Islet precursor cell (in vitro differentiated cells): Measurements from ENCODE around the gene CASP14.
"Not testable (repeated sequence)": the region's sequence is repeated elsewhere in the genome, so short reads cannot be mapped to it uniquely, and the experiment has no call there.

Source experiments
- DNase-seq: peaks from one replicate; pipeline ENCODE4 v3.0.0-alpha.2; 2018

CASP14 gene

DNA sequence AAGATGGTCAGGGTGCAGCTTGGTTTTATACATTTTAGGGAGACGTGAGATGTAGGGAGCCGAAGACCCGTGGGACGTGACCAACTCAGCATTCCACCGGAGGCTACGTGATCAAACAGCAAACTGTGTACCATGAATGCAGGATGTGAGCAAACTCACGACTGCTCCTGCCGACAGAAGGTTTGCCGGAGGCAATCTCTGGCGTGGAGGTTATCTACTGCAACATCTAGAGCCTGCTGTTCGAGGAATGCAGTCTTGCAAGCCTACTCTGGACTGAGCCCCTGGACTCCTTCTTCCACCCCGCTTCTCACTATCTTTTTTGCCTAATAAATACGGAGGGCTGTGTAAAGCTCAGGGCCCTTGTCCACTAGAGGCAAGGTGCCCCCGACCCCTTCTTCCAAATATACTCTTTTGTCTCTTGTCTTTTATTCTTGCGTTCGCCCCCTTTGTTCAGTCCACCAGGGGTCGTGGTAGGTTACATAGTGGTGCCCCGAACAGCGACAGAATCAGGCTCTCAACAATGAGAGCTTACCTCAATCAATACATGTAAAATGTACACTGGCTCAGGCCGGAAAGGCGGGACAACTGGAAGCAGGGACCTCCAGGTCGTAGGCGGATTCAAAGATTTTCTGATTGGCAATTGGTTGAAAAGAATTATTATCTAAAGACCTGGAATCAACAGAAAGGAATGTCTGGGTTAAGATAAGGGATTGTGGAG lies 23.8 kb downstream of the CASP14 start:
- DNase-seq: peak; percentile 98

DNA sequence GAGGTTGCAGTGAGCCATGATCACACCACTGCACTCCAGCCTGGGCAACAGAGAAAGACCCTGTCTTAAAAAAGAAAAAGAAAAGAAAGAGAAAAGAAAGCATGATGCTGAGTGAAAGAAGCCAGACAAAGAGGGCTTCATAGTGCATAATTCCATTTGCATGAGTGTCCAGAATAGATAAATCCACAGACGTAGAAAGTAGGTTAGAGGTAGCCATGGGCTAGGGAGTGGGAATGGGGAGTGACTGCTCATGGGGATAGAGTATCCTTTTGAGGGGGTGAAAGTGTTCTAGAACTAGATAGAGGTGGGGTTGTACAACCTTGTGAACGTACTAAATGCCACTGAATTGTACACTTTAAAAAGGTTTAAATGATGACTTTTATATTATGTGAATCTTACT lies 25.1 kb downstream of the CASP14 start:
- DNase-seq: no peak

DNA sequence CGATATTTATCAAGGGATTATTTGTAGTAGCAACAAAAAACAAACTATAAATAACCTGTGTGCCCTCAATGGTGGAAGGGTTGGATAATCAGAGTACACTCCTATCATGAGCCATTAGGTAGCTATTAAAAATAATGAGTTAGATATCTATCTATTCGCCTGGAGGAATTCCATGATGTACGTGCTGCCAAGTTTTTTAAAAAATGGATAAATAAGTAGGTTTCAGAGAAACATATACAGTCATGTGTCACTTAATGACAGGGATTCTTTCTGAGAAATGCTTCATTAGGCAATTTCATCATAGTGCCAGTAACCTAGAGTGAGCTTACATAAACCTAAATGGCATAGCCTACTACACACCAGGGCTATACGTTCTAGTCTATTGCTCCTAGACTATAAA lies 26.5 kb downstream of the CASP14 start:
- DNase-seq: no peak

DNA sequence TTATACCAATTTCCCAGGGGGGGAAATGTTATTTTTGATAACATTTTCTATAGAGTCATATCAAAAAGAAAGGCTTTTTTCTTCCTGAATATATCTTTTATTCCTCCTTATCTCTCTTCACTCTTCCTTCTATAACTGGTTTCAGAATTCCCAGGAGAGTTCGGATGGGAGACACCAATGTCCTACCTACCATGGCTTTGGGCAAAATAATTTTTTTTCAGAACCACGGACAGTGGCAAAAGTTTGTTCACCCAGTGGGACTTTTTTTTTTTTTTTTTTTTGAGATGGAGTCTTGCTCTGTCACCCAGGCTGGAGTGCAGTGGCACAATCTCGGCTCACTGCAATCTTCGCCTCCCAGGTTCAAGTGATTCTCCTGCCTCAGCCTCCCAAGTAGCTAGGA lies 30.7 kb downstream of the CASP14 start:
- DNase-seq: not testable (repeated sequence)

DNA sequence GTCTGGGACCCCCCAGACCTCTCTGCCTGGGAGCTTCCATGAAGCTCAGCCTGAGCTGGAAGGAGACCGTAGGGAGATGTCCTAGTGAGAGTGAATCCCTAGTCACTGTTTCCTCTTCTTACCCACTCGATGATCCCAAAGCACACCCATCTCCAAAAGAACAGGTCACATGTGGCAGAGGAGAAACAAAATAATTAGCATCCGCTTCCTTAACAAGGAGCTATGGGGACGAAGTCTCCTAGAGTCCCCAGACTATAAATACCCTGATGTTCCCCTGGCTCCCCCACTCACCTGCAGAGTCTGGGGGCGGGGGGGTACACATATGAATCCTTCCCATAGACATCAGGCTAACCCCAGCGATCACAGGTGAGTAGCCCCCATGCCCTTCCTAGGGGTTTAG lies 32.6 kb downstream of the CASP14 start, which contains the start of gene OR1I1:
OR1I1 (plus strand) TSS at position 301 of the 400 bp plus-strand sequence. CDS start 4,855 bp downstream, outside the sequence.
- DNase-seq: no peak

DNA sequence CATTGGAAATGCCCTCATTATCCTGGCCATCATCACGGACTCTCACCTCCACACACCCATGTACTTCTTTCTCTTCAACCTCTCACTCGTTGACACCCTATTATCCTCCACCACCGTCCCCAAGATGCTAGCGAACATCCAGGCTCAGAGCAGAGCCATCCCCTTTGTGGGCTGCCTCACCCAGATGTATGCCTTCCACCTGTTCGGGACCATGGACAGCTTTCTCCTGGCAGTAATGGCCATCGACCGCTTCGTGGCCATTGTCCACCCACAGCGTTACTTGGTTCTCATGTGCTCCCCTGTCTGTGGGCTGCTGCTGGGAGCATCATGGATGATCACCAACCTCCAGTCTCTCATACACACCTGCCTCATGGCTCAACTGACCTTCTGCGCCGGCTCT lies 37.9 kb downstream of the CASP14 start:
- no peak for DNase-seq

DNA sequence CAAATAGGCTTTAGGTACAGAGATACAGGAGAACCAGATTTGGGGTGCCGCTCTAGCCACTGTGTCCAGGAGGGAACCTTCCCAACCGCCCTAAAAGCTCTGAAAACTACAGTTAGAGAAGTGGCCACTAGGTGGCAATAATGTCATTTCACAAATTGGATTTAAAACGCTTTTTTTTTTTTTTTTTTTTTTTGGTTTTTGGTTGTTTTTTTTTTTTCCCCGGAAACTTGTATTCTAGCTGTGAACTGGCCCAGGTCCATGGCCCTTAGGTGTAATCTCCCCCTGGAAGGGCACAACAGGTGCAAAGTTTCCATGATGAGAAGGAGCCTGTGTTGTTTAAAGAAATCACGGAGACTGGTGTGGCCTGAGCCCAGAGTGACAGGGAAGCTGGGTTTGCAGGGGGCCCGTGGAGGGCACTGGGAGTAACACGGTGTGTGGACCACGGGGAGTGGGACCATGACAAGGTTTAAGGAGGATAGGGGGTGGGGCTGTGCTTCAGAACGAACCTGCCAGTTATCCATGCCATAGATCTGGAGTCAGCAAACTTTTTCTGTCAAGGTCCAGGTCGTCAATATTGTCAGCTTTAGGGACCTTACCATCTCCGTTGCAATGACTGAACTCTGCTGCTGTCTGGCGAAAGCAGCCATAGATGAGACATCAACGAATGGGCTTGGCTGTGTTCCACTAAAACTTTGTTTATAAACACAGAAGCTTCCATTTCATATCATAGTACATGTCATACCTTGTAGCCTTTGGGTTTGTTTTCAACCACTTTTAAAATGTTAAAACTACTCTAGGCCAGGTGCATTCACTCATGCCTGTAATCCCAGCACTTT lies 42.9 kb downstream of the CASP14 start:
- no peak for DNase-seq

DNA sequence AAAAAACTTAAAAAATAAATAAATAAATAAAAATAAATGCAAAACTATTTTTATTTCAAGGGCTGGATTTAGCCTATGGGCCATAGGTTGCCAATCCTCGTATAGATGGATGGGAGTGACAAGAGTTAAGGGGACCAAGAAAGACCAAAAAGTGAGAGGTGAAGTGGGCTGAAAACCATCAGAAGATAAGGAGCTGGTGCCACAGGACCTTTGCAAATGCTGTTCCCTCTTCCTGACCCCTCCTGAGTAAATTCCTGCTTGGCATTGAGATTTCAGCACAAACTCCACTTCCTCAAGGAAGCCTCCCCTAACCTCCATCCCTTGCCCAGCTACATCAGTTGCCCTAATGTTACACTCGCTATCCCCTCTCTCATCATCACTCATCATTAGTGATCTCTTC lies 43.7 kb downstream of the CASP14 start:
- DNase-seq: no peak

DNA sequence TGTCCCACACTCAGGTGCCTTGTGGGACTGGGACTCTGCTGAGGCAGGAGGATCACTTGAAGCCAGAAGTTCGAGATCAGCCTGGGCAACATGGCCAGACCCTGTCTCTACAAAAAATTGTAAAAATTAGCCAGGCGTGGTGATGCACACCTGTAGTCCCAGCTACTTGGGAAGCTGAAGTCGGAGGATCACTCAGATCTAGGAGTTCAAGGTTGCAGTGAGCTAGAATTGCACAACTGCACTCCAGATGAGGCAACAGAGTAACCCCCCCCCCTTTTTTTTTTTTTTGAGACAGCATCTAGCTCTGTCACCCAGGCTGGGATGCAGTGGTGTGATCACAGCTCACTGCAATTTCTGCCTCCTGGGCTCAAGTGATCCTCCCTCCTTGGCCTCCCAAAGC lies 46.9 kb downstream of the CASP14 start:
- DNase-seq: no peak

DNA sequence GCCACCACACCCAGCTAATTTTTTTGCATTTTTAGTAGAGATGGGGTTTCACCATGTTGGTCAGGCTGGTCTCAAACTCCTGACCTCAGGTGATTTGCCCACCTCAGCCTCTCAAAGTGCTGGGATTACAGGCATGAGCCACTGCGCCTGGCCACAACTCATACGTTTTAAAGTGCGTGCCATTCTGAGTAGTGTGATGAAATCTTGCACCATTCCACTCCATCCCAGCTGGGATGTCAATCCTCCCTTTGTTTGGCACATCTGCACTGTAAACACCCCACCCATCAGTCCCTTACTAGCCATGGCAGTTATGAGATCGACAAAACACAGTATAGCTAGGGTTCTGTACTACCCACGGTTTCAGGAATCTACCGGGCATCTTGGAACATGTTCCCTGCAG lies 48.7 kb downstream of the CASP14 start:
- DNase-seq: not testable (repeated sequence)

DNA sequence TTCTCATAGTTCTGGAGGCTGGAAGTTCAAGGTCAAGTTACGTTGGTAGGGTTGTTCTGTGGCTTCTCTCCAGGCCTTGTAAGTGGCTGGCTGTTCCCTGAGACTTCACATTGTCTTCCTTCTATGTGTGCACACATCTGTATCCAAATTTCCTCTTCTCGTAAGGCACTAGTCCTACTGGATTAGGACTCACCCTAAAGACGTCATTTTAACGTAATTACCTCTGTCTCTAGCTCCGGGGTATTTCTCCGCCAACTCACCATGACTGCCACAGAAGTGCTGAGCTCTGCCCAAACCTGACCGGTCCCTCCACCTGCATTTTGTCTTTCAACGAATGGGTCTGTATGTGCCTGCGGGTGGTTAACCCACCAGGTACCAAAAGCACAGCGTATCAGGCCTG lies 49.2 kb downstream of the CASP14 start:
- DNase-seq: no peak

DNA sequence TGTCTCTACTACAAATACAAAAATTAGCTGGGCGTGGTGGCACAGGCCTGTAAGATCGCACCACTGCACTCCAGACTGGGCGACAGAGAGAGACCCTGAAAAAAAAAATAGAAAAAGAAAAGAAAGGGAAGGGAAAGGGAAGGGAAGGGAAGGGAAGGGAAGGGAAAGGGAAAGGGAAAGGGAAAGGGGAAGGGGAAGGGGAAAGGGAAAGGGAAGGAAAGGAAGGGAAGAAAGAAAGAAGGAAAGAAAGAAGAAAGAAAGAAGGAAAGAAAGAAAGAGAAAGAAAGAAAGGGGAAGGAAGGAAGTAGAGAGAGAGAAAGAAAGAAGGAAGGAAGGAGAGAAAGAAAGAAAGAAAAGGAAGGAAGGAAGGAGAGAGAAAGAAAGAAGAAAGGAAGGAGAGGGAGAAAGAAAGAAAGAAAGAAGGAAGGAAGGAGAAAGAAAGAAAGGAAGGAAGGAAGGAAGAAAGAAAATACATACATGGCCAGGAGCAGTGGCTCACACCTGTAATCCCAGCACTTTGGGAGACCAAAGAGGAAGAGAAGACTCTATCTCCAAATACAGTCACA lies 49.8 kb downstream of the CASP14 start:
- no peak for DNase-seq

DNA sequence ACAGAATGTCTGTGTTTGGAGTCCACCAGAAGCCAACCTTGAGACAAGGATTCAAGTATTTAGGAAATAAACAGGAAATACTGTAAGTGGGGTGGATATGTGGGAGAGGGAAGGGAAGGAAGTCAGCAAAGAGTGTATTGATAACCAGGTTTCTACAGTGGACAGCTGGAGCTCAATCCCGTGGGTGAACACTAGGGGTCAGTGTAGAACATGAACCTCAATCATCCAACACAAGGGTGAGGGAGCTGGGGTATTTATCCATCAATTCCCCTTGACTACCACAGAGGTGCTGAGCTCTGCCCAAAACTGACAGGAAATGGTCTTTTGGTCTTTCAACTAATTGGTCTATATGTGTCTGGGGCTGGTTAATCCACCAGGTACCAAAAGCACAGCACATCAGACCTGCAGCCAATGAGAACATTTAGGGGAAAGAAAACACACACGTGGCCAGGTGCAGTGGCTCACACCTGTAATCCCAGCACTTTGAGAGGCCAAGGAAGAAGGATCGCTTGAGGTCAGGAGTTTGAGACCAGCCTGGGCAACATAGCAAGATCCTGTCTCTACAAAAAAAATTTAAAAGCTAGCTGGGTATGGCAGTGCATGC lies 52.3 kb downstream of the CASP14 start:
- DNase-seq: peak; percentile 81

DNA sequence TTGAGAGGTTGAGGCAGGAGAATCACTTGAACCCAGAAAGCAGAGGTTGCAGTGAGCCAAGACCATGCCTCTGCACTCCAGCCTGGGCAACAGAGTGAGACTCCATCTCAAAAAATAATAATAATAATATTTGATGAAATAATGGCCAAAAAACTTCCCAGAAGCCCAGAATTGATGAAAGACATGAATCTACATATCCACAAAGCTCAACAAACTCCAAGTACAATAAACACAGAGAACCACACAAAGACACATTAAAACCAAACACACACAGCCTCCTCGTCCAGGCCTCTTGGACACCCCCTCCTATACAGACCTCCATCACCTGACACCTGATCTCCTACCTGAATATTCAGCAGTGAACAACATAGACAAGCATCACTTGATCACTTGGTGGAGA lies 54.7 kb downstream of the CASP14 start:
- no peak for DNase-seq

DNA sequence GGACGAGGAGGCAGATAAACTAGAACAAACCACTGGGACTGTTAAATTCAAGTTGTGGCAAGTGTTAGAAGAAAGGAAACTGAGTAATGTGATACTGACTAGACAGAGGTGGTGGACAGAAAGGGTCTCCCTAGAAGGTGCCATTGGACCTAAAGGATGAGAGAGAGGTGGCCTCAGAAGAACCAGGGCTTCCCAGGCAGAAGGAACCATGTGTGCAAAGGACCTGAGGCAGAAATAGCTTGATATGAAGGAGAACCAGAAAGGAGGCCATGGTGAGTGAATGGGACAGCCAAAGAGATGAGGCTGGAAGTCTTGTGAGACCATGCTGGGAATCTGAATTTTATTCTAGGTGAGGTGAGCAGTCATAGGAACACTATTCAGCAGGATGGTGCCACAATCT lies 55.1 kb downstream of the CASP14 start:
- DNase-seq: no peak

DNA sequence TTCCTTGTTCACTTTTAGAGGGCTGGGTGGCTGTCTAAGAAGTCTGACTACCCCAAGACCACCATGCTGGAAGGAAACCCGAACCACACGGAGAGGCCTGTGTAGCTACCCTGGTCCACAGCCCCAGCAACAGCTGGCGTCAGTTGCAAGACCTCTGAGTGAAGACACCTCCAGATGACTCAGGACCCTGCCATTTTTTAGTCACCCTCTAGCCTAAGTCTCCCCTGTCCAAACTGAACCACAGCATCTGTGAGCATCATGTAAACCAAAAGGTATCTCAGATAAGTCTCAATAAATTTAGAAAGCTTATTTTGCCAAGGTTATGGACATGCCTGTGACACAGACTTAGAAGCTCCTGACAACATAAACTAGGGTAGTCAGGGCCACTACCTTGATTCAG lies 55.8 kb downstream of the CASP14 start:
- no peak for DNase-seq

DNA sequence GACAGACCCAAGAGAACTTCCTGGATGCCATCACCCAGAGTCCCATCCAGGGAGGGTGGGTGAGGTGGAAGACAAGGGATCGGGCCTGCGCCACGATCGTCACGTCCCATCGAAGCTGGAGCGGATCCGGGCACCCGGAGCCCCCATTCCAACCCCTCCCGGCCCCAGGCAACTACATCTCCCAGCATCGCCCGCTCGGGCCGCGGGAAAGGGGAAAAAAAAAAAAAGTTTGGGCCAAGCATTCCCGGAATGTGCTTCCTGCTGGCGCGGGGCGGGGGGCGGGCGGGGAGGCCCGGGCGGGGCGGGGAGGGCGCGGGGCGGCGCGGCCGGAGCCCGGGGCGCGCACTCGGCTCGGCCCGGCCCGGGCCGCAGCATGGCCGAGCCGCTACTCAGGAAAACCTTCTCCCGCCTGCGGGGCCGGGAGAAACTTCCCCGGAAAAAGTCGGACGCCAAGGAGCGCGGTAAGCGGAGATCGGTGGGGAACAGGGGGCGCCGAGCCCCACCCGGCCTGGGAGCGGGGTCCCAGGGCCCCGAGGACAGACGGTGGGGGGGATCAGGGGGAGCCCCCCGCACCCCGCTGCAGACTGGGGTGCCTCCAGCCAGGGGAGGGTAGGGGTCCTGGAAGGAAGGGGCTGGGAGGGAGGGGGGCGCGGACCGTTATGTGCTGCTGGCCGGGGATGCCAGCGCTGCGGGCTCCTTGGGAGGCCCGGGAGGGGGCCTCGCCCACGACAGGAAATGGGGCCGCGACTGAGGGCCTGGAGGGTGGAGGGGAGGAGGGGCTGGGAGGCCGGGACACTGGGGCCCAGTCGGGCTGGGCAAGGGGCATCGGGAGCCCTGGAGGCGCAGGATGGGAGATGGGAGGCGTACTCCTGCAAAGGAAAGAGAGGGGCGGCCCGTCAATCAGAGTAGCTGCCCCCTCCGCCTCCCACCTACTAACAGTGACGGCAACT lies 58.1 kb downstream of the CASP14 start, which contains the start of gene SYDE1:
SYDE1 (plus strand) TSS at position 341 of the 950 bp plus-strand sequence; CDS start at position 374, 33 bp downstream.
- peak; percentile 87 for DNase-seq
